Islet of Langerhans (tissue), 1 donor: Measurements from ENCODE around the gene GAD1.

Source experiments
- FAIRE-seq: peaks from one replicate; lab custom pipeline; 2011; peaks lifted over from hg19 to GRCh38; lab: Jason Lieb, UNC

The GAD1 gene

DNA sequence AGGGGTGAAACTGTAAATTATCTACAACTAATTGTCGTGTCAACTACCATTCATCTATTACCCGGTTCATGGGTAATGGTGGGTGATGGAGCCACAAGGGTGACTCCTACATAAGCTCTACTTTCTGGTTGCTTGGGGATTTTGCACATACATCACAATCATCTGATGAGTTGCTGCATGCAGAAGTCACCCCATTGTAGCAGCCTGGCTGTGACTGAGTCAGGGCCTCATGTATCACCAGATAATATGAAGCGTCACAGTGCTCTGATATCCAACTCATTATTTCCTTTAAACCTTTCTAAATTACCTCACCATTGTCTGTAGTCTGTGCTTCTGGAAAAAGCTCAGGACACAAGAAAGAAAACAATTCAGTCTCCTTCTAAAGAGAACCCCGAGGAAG lies 79.9 kb downstream of the GAD1 start:
- no peak for FAIRE-seq

GRCh38 chr2:170897108-170897507 lies 80.4 kb downstream of the GAD1 start:
- FAIRE-seq = no peak

GRCh38 chr2:170905864-170906263 lies 89.2 kb downstream of the GAD1 start:
- no peak for FAIRE-seq
